HG02884 (cell line): ENCODE measurements around the gene NCEH1.
"Not testable (repeated sequence)": the region's sequence is repeated elsewhere in the genome, so short reads cannot be mapped to it uniquely, and the experiment has no call there.

Experiments used
- ATAC-seq: cut with Tn5 transposase; IDR thresholded peaks from one replicate; pipeline ENCODE4 v1.9.1; 2021; ENCODE audit warnings: mild to moderate bottlenecking, moderate library complexity; ENCODE audit not compliant: unreplicated experiment

NCEH1 gene

DNA sequence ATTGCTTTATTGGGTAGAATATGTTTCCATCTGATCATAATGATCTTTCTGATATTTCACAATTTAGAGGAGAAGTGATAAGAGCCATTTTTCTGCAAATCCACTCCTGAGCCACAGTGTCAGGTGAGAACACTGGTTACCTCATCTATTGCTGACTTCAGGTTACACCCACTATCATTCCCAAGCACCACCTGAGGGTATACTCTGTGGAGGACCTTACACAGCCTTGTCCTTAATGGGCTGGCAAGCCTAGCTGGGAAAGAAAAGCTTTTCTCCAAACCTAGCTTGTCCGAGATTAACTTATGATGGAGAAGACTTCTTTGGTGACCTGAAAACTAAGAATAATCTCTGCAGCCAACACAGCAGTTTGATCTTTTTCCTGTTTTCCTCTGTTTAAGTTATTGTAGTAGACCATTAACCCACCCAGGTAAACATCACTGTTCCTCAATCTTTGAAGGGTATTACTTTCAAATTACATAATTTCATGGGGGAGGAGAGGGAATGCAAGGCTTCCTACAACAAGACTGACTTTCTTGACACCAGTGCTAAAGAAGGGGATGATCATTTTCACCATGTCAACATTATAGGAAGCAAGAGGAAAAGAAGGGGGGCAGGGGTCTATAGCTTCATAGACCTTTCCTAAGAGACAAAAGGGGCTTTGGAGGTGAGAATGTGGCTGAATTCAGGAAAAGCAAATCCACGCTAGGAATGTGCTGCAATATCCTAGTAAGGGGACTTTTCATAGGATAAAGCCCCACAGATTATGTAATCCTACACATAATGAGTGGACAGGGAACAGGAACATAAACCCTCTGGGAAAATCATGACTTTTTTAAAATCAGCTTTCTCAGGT lies 1.7 kb downstream of the NCEH1 start:
- no peak for ATAC-seq

DNA sequence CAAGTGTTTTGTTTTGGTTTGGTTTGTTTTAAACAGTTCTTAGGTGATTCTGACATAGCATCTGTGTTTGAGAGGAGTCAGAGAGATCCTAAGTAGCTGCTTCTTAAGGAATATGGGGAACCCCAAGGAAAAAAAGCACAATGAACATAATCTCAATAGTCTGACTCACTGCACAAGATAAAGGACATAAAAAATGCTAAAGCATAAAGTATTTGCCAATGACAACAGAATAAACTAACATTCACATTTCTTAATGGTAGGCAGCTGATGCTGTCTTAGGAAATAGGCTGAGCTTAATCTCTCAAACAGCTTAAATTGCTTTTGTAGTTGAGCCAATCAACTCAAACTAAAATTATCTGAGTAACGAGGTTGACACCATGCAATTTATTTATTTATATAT lies 2.9 kb downstream of the NCEH1 start:
- ATAC-seq, result no peak

DNA sequence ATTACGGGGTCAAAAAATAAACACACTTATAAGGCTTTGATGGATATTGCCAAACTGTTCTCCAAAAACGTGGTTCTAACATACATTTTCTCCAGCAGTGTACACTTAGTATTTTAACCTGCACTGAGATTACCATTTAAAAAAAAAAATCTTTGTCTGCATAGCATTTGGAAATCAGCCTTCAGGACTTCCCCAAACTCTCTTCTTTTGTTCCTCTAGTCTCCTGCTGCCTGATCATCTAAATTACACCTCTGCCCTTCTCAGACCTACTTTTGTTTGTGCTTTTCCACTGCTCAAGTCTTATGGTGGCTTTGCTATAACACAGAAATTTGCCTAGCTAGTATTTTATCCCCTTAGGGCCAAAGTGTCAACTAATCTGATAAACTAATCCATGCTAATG lies 3.8 kb downstream of the NCEH1 start:
- no peak for ATAC-seq

DNA sequence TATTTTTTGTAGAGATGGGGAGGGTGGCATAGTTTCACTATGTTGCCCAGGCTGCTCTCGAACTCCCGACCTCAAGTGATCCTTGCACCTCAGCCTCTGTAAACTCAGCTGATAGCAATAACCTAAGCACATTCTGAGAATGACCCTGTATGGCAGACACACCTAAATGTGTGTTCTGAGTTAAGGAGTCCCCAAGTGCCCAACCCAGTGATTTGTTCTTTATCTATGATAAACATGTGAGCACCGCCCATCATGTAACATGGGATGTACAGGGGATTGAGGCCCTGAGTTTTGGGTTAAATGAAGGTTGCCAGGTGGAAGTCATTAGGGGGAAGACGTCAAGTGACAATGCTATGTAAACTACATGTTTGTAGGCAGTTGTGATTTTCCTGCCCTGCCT lies 5.7 kb downstream of the NCEH1 start:
- ATAC-seq, result no peak

DNA sequence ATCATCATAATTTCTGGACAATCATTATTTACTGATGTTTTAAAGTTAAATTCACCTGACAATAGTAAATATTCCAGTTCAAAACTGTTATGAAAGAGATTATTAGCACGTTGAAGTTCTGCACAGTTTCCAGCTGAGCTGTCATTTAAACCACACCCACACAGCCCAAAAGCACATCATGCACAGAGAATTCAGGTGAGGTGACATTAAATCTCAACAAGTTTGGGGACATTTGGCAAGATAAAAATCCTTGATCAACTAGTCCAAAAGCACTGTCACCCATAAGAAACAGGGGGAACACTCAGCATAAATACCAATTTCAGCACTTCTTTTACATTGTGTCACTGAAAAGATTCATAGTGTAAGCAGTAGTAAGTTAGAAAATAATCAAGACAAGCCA lies 6.9 kb downstream of the NCEH1 start:
- ATAC-seq, result no peak

DNA sequence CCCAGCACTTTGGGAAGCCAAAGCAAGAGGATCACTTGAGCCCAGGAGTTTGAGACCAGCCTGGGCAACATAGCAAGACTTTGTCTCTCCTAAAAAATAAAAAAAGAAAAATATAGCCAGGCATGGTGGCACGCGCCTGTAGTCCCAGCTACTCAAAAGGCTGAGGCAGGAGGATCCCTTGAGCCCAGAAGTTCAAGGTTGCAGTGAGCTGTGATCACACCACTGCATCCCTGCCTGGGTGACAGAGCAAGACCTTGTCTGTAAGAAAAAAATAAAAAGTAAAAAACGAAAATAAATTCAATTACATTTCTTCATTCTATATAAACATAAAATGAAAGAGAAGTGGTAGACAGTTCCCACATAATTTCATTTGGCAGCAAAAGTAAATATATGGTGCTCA lies 8.1 kb downstream of the NCEH1 start:
- ATAC-seq, result not testable (repeated sequence)

DNA sequence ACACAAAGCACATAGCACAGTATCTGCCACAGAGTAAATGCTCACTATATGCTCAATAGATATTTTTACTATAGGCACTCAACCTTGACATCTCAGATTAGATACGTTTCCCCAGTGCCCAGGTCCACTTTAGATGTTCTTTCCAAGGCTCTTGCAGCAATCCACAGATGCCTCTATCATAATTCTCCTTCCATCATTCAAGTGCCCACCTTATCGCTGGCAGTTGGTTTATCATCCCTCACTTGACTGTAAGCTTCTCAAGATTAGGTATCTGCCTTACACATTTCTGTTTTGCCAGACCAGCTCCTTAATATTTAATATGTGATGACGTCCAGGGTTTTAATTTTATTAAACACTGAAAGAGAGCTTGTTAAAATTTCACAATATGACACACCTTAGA lies 8.6 kb downstream of the NCEH1 start:
- ATAC-seq, result no peak

DNA sequence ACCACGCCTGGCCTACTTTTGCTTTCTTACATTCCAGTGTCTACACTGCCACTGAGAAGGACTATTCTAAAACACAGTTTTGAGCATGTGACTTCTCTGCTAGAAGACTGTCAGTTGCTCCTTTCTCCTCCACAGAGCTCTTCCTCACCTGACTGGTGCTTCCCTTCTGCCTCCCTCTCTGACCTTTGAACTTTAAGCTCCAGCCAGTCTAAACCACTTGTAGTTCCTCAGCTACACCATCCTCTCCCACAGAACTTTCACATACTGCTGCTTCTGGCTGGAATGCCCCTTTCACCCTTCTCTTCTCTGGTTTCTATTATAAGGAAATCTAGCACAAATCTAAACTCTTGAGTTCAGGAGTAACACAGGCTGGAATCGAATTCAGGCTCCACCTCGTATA lies 9.1 kb downstream of the NCEH1 start:
- no peak for ATAC-seq

DNA sequence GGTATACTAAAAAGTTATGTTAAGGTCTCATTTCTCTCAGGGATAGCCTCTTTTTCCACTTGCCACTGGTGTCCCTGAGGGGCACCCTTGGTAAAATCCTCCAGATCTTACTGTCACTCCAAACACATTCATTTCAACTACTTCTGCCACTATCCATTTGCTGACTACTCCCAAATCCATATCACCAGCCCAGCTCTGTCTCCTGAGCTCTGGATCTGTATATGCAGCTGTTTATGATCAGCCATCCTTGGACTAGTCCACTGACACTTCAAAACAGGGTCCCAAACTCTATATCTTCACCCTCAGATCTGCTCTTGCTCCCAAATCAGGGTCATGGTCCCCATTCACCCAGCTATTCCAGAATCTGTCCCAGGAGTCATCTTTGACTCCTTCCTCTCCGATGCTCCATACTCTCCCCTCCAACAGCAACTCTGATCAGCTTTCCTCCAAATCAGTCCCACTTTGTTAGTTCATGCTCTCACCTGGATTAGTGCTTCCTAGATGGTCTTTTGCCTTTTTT lies 9.9 kb downstream of the NCEH1 start:
- ATAC-seq, result no peak

DNA sequence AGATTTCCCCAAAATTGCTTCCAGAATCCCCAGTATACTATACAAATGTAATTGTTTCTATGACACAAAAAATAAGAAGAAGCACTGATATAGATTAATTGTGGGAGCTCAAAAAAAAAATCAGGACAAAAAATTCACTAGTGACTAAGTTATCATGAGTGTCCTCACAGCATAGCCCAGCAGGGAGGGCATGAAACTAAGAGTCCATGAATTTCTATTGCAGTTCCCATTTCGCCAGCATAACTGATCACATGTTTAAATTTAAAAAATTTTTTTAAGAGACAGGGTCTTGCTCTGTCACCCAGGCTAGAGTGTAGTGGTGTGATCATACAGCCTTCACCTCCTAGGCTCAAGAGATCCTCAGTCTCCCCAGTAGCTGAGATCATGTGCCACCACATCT lies 10.6 kb downstream of the NCEH1 start:
- no peak for ATAC-seq

DNA sequence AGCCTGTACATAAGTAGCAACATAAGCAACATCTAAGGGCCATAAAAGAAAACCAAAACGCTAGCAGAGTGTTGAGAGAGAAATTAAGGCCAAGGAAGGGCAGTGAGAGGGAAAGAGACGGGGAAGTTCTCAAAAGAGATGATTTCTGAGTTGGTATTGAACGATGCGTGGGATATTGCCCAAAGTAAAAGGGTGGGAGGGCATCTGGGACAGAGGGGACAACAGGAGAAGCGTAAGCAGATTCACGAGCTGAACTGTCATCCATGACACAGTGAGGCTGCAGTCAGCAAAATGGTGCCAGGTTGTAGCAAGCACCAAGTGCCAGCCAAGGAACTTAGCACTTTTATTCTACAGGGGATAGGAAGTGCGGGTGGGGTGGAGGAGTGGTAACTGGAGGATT lies 11.8 kb downstream of the NCEH1 start:
- ATAC-seq, result no peak

DNA sequence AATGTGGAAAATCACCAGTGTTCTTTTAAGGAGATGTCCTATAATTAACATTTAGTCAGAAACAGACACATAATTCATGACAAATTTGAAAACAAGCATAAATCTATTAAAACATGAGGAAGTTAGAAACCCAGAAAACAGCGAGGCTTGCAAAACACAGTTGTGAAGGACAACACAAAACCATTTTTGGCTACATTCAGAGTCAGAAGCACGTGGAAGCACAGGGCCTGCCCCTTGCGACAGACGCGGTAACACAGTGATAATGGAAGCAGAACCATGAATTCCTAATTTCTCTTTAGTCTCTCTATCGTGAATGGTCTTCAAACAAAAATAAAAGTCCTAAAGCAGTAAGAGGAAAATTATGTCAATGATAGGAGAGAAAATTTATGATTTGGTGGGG lies 12.2 kb downstream of the NCEH1 start:
- no peak for ATAC-seq

DNA sequence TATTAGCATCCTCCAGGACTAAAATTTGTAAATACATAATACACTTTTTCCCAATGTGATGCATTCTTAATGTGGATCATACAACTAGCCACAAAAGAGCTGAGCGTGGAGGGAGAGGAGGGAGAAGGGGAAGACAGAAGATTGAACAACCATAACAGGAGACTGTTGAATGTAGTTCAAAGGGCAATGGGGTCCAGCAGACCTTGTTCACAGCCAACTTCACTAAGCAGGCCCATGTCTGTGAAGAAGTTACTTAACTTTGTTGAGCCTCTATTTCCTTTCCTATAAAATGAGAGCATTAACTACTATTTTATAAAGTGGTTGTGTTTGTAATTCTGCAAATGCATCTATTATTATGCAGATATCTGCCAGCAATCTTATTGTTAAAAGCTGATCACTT lies 13.3 kb downstream of the NCEH1 start:
- no peak for ATAC-seq

DNA sequence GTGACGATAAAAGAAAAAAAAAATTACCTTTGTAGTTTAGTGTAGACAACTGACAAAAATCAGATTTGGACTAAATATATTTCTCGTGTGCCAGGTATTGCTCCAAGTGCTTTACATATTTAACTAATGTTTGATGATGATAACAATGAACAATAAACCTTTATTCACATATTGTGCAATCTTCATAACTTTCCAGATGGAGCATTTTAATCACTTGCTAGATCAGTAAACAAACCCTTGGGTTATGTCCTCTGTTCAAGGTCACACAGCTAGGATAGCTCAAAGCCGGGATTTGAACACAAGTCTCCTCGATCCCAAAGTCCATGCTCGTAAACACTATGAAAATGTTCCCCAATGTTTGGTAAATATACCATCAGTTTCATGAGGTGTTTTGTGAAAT lies 14.5 kb downstream of the NCEH1 start:
- ATAC-seq, result no peak

DNA sequence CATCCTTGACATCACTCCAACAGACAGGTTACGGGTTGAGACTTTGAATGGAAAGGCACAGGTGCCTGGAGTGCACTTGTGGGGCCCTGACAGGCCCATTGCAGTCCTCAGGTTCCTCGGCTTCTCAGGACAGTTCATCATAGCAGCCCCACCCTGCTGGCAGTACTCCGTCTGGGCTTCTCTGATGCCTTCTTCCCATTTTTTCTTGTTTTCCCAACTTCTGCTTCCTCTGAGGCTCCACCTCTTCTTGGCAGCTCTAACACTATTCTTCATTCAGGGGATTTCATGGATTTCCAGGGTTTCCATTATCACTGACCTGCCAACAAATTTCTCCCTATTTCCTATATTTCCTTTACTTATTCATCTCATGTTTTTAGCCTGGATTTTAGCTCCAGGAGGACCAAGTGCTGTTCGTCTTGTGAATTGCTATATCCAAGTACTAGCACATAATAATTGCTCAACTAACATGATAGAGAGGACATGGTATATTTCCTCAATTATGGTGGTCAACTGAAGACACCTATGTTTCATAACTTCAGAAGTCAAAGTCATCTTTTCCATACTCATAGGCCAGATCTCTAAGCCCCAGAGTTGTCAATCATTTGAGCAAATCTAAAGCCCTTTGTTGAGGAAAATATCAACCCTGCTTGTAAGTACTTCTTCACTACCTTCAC lies 16.2 kb downstream of the NCEH1 start:
- ATAC-seq, result no peak

DNA sequence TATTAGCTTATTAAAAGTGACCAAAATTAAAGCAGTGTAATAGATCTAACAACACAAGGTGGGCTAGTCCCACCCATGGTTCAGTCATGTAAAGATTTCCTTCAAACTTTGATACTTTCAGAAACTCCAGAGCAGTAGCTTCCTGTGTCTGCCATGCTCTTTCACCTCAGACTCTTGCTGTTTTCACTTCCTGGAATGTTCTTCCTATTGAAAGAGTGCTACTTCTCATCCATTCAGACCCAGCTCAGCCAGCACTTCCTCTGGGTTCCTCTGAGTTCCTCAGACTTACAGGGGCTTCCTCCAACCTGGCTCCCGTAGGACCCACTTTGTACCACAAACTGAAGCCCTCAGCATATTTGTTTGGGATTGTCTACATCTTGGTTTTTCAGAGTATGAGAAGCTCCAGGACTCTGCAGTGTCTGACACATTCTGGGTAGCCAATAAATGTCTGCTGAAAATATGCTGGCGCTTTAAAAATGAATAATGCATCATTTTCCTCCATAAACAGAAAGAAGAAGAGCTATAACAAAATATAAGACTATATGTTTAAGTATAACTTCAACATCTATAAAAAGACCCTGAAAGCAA lies 18.0 kb downstream of the NCEH1 start:
- ATAC-seq, result peak; percentile 69

DNA sequence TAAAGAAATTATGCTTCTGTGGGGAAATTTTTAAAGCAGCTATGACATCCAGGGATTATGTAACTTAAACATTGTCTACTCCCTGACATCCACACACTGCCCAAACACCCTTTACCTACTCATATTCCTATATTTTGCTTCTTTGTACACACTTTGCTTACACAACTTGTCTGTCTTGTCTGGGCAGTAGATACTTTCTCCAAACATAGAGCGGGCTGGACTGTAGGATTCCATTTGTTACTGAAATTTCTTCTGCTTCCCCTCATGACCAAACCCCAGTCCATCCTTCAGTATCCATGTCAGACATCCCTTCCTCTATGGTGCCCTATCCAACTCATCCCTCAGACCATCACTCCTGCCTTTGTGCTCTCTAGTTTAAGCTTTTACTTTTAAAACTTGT lies 19.9 kb downstream of the NCEH1 start:
- ATAC-seq, result no peak

DNA sequence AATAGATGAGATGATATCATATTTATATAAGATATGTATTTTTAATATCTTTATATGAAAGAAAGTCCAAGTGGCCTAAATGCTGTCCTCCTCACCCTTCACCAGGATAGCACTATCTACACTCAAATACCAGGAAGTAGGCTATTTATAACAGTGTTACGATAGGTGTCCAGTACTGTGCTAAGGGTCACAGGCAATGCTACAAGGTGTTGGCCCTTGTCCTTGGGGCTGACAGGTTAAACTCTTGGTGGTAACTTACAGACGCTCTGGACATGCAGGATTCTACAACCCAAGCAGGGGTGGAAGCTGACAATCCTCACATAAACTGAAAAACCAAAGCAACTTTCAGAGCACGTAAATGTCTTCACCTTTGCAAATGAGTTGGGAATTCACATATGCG lies 22.3 kb downstream of the NCEH1 start:
- no peak for ATAC-seq

DNA sequence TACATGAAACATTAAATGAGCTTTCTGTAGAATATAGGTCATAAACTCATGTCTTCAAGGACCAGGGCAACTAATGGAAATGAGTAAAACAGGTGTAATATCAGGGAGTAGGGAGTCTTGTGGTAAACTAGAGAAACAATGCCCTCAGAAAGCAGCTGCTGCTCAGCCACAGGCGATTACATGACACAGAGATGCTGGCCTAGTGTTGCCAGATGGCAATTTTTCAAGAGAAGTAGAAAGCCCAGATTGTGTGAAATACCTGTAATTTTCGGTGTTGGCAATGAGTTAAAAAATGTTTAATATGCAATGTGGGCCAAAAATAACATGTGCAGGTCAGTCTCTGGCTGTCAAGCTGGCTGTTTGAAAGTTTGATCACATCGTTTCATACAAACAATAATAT lies 23.4 kb downstream of the NCEH1 start:
- ATAC-seq, result no peak

DNA sequence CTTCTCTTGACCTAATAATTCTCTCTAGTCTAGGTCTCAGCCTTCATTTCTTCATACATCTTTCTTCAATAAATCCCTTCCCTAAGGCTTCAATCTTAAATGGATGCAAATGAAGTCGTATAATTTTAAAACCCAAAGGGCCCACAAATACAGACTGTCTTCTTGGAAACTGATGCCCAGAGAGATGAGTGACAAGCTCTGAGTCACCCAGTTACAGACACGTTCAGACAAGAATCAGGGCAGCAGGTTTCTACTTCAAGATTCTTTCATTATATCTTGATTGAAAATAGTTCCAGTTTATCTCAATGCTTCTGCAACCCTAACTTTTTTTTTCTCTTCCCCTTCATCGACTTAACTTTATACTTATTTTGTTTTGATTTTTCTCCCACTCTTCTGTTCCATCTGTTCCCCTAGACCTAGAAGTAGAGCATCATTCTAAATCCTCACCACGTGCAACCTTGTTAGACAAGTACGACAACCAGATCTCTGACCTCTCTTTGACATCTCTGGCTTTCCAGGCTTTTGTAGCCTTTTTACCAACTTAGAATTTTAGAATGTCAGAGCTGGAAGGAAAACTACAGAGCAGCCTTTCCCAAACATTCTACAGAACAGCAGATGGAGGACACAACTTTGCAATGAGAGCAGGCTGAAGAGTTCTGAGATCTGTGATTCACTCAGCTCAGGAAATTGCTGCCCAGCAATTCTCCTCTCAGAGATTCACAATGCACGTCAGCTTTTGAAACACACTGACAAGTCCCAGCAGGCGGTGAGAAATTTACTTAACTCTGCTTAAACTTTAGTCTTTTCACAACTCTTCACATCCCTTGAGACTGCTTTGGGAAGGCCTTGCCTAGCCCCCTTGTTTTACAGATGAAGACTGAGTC lies 25.3 kb downstream of the NCEH1 start:
- no peak for ATAC-seq

DNA sequence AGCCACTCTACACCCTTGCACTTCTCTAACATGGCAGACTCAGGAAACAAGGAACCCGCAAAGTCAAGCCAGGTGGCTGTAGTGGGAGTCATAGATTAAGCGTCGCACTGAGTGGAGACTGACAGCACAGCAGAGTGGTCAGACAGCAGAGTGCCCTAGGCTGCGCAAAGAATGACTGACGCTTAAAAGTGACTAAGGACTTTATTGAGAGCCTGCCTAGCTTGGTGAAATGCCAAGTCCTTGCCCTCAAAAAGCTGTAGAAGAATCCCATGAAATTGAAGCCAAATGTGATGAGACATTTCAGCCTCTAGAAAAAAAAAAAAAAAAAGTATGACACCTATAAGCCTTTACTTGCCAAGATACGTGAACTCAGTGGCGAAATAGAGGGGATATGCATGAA lies 30.2 kb downstream of the NCEH1 start:
- ATAC-seq, result no peak
